Mesenchymal stem cell (in vitro differentiated cells and primary cell): ENCODE results near the gene TENM4.

Experiments used
- DNase-seq: peaks from one replicate; pipeline ENCODE4 v3.0.0-alpha.2; 2013
- H2AFZ ChIP-seq: one replicate; pipeline ENCODE4 v1.6.1; 2013; ENCODE audit warnings: low read depth, mild to moderate bottlenecking, control low read depth, inconsistent platforms, low read length, moderate library complexity
- H2AK5ac ChIP-seq: 2 replicates; pipeline ENCODE4 v1.6.1; 2013; ENCODE audit warnings: low read length, moderate library complexity, mild to moderate bottlenecking, inconsistent platforms; ENCODE audit not compliant: severe bottlenecking
- H2BK120ac ChIP-seq: one replicate; pipeline ENCODE4 v1.6.1; 2013; ENCODE audit warnings: low read depth, mild to moderate bottlenecking, inconsistent platforms, low read length, moderate library complexity
- H2BK12ac ChIP-seq, 2 experiments: one replicate each; pipeline ENCODE4 v1.6.1; 2013; ENCODE audit warnings: inconsistent platforms in 2 of 2, low read length in 2 of 2, mild to moderate bottlenecking in 2 of 2, moderate library complexity in 2 of 2, control low read depth in 1 of 2
- H2BK15ac ChIP-seq: one replicate; pipeline ENCODE4 v1.6.1; 2013; ENCODE audit warnings: mild to moderate bottlenecking, low read depth, inconsistent platforms; ENCODE audit not compliant: poor library complexity, severe bottlenecking
- H2BK5ac ChIP-seq: 2 replicates; pipeline ENCODE4 v1.6.1; 2013; ENCODE audit warnings: low read depth, mild to moderate bottlenecking, low read length, control low read depth, inconsistent platforms; ENCODE audit not compliant: poor library complexity, severe bottlenecking
- H3K14ac ChIP-seq, 2 experiments: one replicate each; pipeline ENCODE4 v1.6.1; 2013; ENCODE audit warnings: inconsistent platforms in 2 of 2, low read length in 2 of 2, control low read depth in 1 of 2, mild to moderate bottlenecking in 1 of 2, moderate library complexity in 1 of 2
- H3K18ac ChIP-seq, 2 experiments: one replicate each; pipeline ENCODE4 v1.6.1; 2013; ENCODE audit warnings: inconsistent platforms in 2 of 2, low read length in 2 of 2, control low read depth in 1 of 2, low read depth in 1 of 2, mild to moderate bottlenecking in 1 of 2
- H3K23ac ChIP-seq, 2 experiments: one replicate each; pipeline ENCODE4 v1.6.1; 2013; ENCODE audit warnings: inconsistent platforms in 2 of 2, low read length in 2 of 2, mild to moderate bottlenecking in 2 of 2, moderate library complexity in 2 of 2, control low read depth in 1 of 2
- H3K27ac ChIP-seq: 2 replicates; pipeline ENCODE4 v1.5.1; 2013; ENCODE audit warnings: mild to moderate bottlenecking, moderate library complexity, low read length, control low read depth, inconsistent platforms; ENCODE audit not compliant: poor library complexity, severe bottlenecking
- H3K27me3 ChIP-seq, 2 experiments: 2 replicates each; pipeline versions ENCODE4 v1.6.1 to v1.7.0; 2013; ENCODE audit warnings: low read length in 2 of 2, mild to moderate bottlenecking in 2 of 2, moderate library complexity in 2 of 2, control low read depth in 1 of 2, inconsistent platforms in 1 of 2; ENCODE audit not compliant: control insufficient read depth in 1 of 2, insufficient read depth in 1 of 2
- H3K36me3 ChIP-seq, 2 experiments: 2 replicates each; pipeline versions ENCODE4 v1.6.1 to v1.7.0; 2013; ENCODE audit warnings: low read length in 2 of 2, control low read depth in 1 of 2, inconsistent platforms in 1 of 2, low read depth in 1 of 2, mild to moderate bottlenecking in 1 of 2; ENCODE audit not compliant: insufficient read depth in 2 of 2, control insufficient read depth in 1 of 2
- H3K4ac ChIP-seq, 2 experiments: one replicate each; pipeline ENCODE4 v1.6.1; 2013; ENCODE audit warnings: inconsistent platforms in 2 of 2, low read length in 2 of 2, mild to moderate bottlenecking in 2 of 2, moderate library complexity in 2 of 2, control low read depth in 1 of 2, low read depth in 1 of 2
- H3K4me1 ChIP-seq: 2 replicates; pipeline ENCODE4 v1.6.1; 2013; ENCODE audit warnings: low read depth, low read length, control low read depth; ENCODE audit not compliant: control insufficient read depth, insufficient read depth
- H3K4me2 ChIP-seq: 2 replicates; pipeline ENCODE4 v1.6.1; 2013; ENCODE audit warnings: low read length, mild to moderate bottlenecking, inconsistent platforms; ENCODE audit not compliant: poor library complexity, severe bottlenecking
- H3K4me3 ChIP-seq, 2 experiments: 2 replicates each; pipeline versions ENCODE4 v1.5.1 to v1.7.0; 2013; ENCODE audit warnings: low read length in 2 of 2, mild to moderate bottlenecking in 2 of 2, control low read depth in 1 of 2, low read depth in 1 of 2; ENCODE audit not compliant: insufficient read depth in 1 of 2
- H3K79me1 ChIP-seq: replicated peaks from 2 replicates; pipeline ENCODE4 v1.6.1; 2013; ENCODE audit warnings: mild to moderate bottlenecking, control low read depth, low read length, inconsistent platforms; ENCODE audit not compliant: poor library complexity, severe bottlenecking
- H3K9ac ChIP-seq: 2 replicates; pipeline ENCODE4 v1.7.0; 2013; ENCODE audit warnings: mild to moderate bottlenecking, low read length, moderate library complexity
- H3K9me3 ChIP-seq: 2 replicates; pipeline ENCODE4 v1.7.0; 2013; ENCODE audit warnings: mild to moderate bottlenecking, low read length; ENCODE audit not compliant: control insufficient read depth
- H4K8ac ChIP-seq: one replicate; pipeline ENCODE4 v1.6.1; 2013; ENCODE audit warnings: inconsistent platforms, mild to moderate bottlenecking, low read length, moderate library complexity
- H4K91ac ChIP-seq: one replicate; pipeline ENCODE4 v1.6.1; 2013; ENCODE audit warnings: mild to moderate bottlenecking, low read length, inconsistent platforms
- WGBS: methylation state at CpG from one replicate; pipeline ENCODE4 v1.1.7; 2013; ENCODE audit warnings: mixed read lengths; 5-methylcytosine and 5-hydroxymethylcytosine counted together

The TENM4 gene

GRCh38 chr11:78986305-78986704 is 454.5 kb downstream of the TENM4 start:
- no peak overlapping the region for H2AFZ ChIP-seq

GRCh38 chr11:78985663-78986062 is 455.2 kb downstream of the TENM4 start:
- Histone ChIP-seq H3K4ac (no peak overlapping the region), H3K9me3 (no peaks in the 10 kb centered on the region), H4K8ac (no peak overlapping the region), H3K9ac (no peak overlapping the region), H3K4me3 (no peak overlapping the region), H3K18ac (no peak overlapping the region), H3K4me1 (peaks cover 2% of the 10 kb centered on the region), H2AFZ (no peak overlapping the region), H3K14ac (no peak overlapping the region), H2BK12ac (no peak overlapping the region), H3K4me2 (no peak overlapping the region), H2BK120ac (no peak overlapping the region), H2AK5ac (no peak overlapping the region), H3K27me3 (peaks cover 0 to 5% of the 10 kb centered on the region in 2 experiments), H3K27ac (no peak overlapping the region), H2BK5ac (no peak overlapping the region), H3K36me3 (no peaks in the 10 kb centered on the region), H2BK15ac (no peak overlapping the region), H3K79me1 (no peaks in the 10 kb centered on the region), H4K91ac (no peak overlapping the region), H3K23ac (no peak overlapping the region)
- WGBS: 37% methylated on average over 3 of the region's 3 CpGs
- DNase-seq: no peak

More at GRCh38 chr11:78986305-78986704, 454.5 kb downstream of the TENM4 start:
- no peak overlapping the region for H3K4ac ChIP-seq
- no peaks in the 10 kb centered on the region for H3K79me1 ChIP-seq
- no peaks in the 10 kb centered on the region for H3K36me3 ChIP-seq
- H3K4me2 ChIP-seq: no peak overlapping the region
- H3K27me3 ChIP-seq: peaks cover 0 to 5% of the 10 kb centered on the region in 2 experiments
- no peak overlapping the region for H2BK5ac ChIP-seq
- DNase-seq: no peak
- WGBS: 85% methylated on average over 1 of the region's 8 CpGs
- no peak overlapping the region for H3K27ac ChIP-seq
- H4K91ac ChIP-seq: no peak overlapping the region
- no peak overlapping the region for H2BK120ac ChIP-seq
- H3K9me3 ChIP-seq: no peaks in the 10 kb centered on the region
- H3K18ac ChIP-seq: no peak overlapping the region
- no peak overlapping the region for H2BK12ac ChIP-seq
- H3K4me1 ChIP-seq: peaks cover 2% of the 10 kb centered on the region
- no peak overlapping the region for H2BK15ac ChIP-seq
- no peak overlapping the region for H3K4me3 ChIP-seq
- H4K8ac ChIP-seq: no peak overlapping the region
- no peak overlapping the region for H3K23ac ChIP-seq
- H3K9ac ChIP-seq: no peak overlapping the region
- no peak overlapping the region for H2AK5ac ChIP-seq
- H3K14ac ChIP-seq: no peak overlapping the region

- Histone ChIP-seq H3K14ac (no peak overlapping the region), H2BK120ac (no peak overlapping the region), H3K18ac (no peak overlapping the region), H2AK5ac (no peak overlapping the region), H2BK5ac (no peak overlapping the region), H3K4me3 (no peak overlapping the region), H2BK15ac (no peak overlapping the region), H4K91ac (no peak overlapping the region), H4K8ac (no peak overlapping the region), H3K36me3 (no peaks in the 10 kb centered on the region), H2BK12ac (no peak overlapping the region), H3K4me1 (no peaks in the 10 kb centered on the region), H3K9ac (no peak overlapping the region), H3K27me3 (peaks cover 0 to 24% of the 10 kb centered on the region in 2 experiments), H3K23ac (no peak overlapping the region), H3K4ac (no peak overlapping the region), H3K9me3 (no peaks in the 10 kb centered on the region), H3K4me2 (no peak overlapping the region), H2AFZ (no peak overlapping the region), H3K27ac (no peak overlapping the region), H3K79me1 (no peaks in the 10 kb centered on the region)
- WGBS: 70% methylated on average over 4 of the region's 4 CpGs
- DNase-seq: no peak
These were observed 458.4 kb downstream of the TENM4 start for GRCh38 chr11:78982473-78982872.

DNA sequence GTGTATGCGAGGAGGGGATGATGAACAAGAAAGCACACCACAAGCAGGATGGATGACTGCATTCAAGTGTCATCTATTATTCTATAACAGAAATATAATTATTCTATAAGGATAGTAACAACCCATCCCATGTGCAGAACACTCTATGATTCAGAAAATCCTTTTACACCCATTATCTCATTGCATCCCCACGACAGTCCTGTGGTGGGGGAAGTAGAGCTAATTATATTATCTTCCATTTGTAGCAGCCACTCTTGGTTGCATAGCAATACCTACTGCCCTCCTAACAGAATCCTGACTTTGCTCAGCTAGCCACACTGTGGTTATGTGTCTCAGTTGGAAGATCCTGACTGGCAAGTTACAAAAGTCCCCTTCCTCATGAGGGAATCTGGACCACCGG is 459.7 kb downstream of the TENM4 start:
- Histone ChIP-seq H4K91ac (no peak overlapping the region), H3K9ac (no peak overlapping the region), H3K27me3 (peaks cover 0 to 24% of the 10 kb centered on the region in 2 experiments), H3K9me3 (no peaks in the 10 kb centered on the region), H2BK15ac (no peak overlapping the region), H3K4me1 (no peaks in the 10 kb centered on the region), H3K18ac (no peak overlapping the region), H2BK5ac (no peak overlapping the region), H3K79me1 (no peaks in the 10 kb centered on the region), H3K36me3 (no peaks in the 10 kb centered on the region), H3K4me3 (no peak overlapping the region), H2AK5ac (no peak overlapping the region), H3K4me2 (no peak overlapping the region), H2BK120ac (no peak overlapping the region), H3K14ac (peak overlapping the region in 1 of 2 experiments; percentile 33), H3K4ac (no peak overlapping the region), H4K8ac (no peak overlapping the region), H2AFZ (no peak overlapping the region), H3K23ac (no peak overlapping the region), H2BK12ac (no peak overlapping the region), H3K27ac (no peak overlapping the region)
- WGBS: 71% methylated on average over 2 of the region's 3 CpGs
- no peak for DNase-seq
